GM19452 (cell line): ENCODE measurements around the gene ADAMTSL5.

Source experiments
- ATAC-seq: cut with Tn5 transposase; IDR thresholded peaks from one replicate; pipeline ENCODE4 v1.9.1; 2021; ENCODE audit not compliant: unreplicated experiment

Gene ADAMTSL5

GRCh38 chr19:1467490-1468273 is 45.1 kb downstream of the ADAMTSL5 start:
- ATAC-seq: no peak

- ATAC-seq: no peak
These were observed 45.7 kb downstream of the ADAMTSL5 start for GRCh38 chr19:1467215-1467489.

- no peak for ATAC-seq
These were observed 46.2 kb downstream of the ADAMTSL5 start for GRCh38 chr19:1466461-1467214.

GRCh38 chr19:1466018-1466460 is 46.8 kb downstream of the ADAMTSL5 start:
- no peak for ATAC-seq

- ATAC-seq: no peak
These were observed 47.4 kb downstream of the ADAMTSL5 start for GRCh38 chr19:1465191-1466016.

GRCh38 chr19:1461862-1462261 is 51.0 kb downstream of the ADAMTSL5 start:
- no peak for ATAC-seq

GRCh38 chr19:1460033-1460995 is 52.5 kb downstream of the ADAMTSL5 start:
- ATAC-seq: no peak

- no peak for ATAC-seq
These were observed 53.3 kb downstream of the ADAMTSL5 start for GRCh38 chr19:1459479-1459878.

GRCh38 chr19:1457892-1458291 is 54.9 kb downstream of the ADAMTSL5 start:
- no peak for ATAC-seq

GRCh38 chr19:1457031-1457739 is 55.6 kb downstream of the ADAMTSL5 start:
- ATAC-seq: no peak

GRCh38 chr19:1456121-1456900 is 56.5 kb downstream of the ADAMTSL5 start:
- no peak for ATAC-seq

GRCh38 chr19:1455336-1456120 is 57.3 kb downstream of the ADAMTSL5 start:
- no peak for ATAC-seq
